HepG2 (cell line): ENCODE data around the gene SLC9A5. TPM values are rescaled to one million over a fixed set of nuclear protein-coding genes. Genes with fewer than 3 reads are reported as not detected.
A peak's percentile ranks its signal among the peaks of the same experiment; 100 is the strongest.

Source experiments
- ATAC-seq: fragments of 200-7000 bp; cut with Tn5 transposase; 3 replicates; pipeline ENCODE4 v1.9.1; 2020; ENCODE audit warnings: mild to moderate bottlenecking, moderate library complexity
- BruUV-seq: library from RNA; stranded (reverse); fragments of 400-500 nt; replicated peaks from 2 replicates; lab custom pipeline; 2021; lab: Mats Ljungman, UMichigan
- CTCF ChIA-PET: fragments of 300-600 bp; formaldehyde crosslinking; extraction: SDS; loops from one replicate; lab custom pipeline; 2021; ENCODE audit warnings: low total read pairs, inconsistent platforms, low intra/inter-chr PET ratio; lab: Yijun Ruan, JAX
- POLR2A ChIA-PET: fragments of 350-600 bp; sonication (Branson Sonifier 250); formaldehyde crosslinking; loops from one replicate; lab custom pipeline; 2020; ENCODE audit warnings: antibody characterized with exemption, inconsistent platforms; lab: Yijun Ruan, JAX
- DNase-seq: peaks from one replicate; pipeline ENCODE4 v3.0.0-alpha.2; 2015; ENCODE audit warnings: low spot score
- FAIRE-seq: peaks from 3 replicates; lab custom pipeline; 2011; peaks lifted over from hg19 to GRCh38; lab: Jason Lieb, UNC
- H2AFZ ChIP-seq: one replicate; pipeline ENCODE4 v1.6.1; 2011; ENCODE audit warnings: low read length, inconsistent platforms
- H3K27ac ChIP-seq: fragments of 300-600 bp; 3 replicates; pipeline ENCODE4 v1.8.0; 2011; ENCODE audit warnings: mixed run types, mild to moderate bottlenecking, mixed read lengths, low read length, inconsistent platforms; ENCODE audit not compliant: insufficient read depth; ENCODE audit errors: extremely low read length
- H3K27me3 ChIP-seq, 2 experiments: fragments of 200-600 bp in 1 of 2; 2 replicates in 1 of 2; 3 replicates in 1 of 2; pipeline versions ENCODE4 v1.6.0 to v1.8.0; 2011; ENCODE audit warnings: low read length in 2 of 2, mild to moderate bottlenecking in 2 of 2, moderate library complexity in 2 of 2, inconsistent platforms in 1 of 2; ENCODE audit not compliant: insufficient read depth in 2 of 2, control insufficient read depth in 1 of 2
- H3K36me3 ChIP-seq, 2 experiments: fragments of 200-600 bp in 1 of 2; replicated peaks in 1 of 2; 2 replicates in 1 of 2; 3 replicates in 1 of 2; pipeline versions ENCODE4 v1.5.1 to v1.8.0; 2011; ENCODE audit warnings: low read length in 2 of 2, inconsistent platforms in 1 of 2; ENCODE audit not compliant: insufficient read depth in 2 of 2, control insufficient read depth in 1 of 2
- H3K4me1 ChIP-seq: 2 replicates; pipeline ENCODE4 v1.5.1; 2012; ENCODE audit warnings: low read length, inconsistent platforms; ENCODE audit not compliant: insufficient read depth
- H3K4me2 ChIP-seq: 2 replicates; pipeline ENCODE4 v1.6.0; 2011; ENCODE audit warnings: low read depth, low read length, inconsistent platforms
- H3K4me3 ChIP-seq, 3 experiments: fragments of 200-600 bp in 1 of 3; sonication (generic), shearing (Covaris generic) in 1 of 3; replicated peaks in 1 of 3; 2 replicates each; pipeline ENCODE4 v1.5.1; 2011 to 2016; ENCODE audit warnings: low read length in 3 of 3, inconsistent platforms in 2 of 3, low read depth in 2 of 3, mild to moderate bottlenecking in 2 of 3, control low read depth in 1 of 3, mixed read lengths in 1 of 3; ENCODE audit not compliant: insufficient read depth in 1 of 3
- H3K79me2 ChIP-seq: one replicate; pipeline ENCODE4 v1.6.1; 2011; ENCODE audit warnings: low read length, inconsistent platforms; ENCODE audit not compliant: insufficient read depth
- H3K9ac ChIP-seq: 2 replicates; pipeline ENCODE4 v1.6.0; 2011; ENCODE audit warnings: mild to moderate bottlenecking, low read depth, low read length, inconsistent platforms; ENCODE audit not compliant: insufficient read depth
- H3K9me3 ChIP-seq: 2 replicates; pipeline ENCODE4 v1.5.1; 2012; ENCODE audit warnings: mild to moderate bottlenecking, low read length
- H4K20me1 ChIP-seq: 2 replicates; pipeline ENCODE4 v1.6.0; 2011; ENCODE audit warnings: inconsistent platforms, mild to moderate bottlenecking, low read length, moderate library complexity; ENCODE audit not compliant: insufficient read depth
- GPBP1L1 ChIP-seq: sonication (generic); formaldehyde crosslinking; IDR thresholded peaks from 2 replicates; pipeline ENCODE4 v1.5.0; 2020; ENCODE audit warnings: mild to moderate bottlenecking, missing genetic modification reagents
- HDAC2 ChIP-seq: sonication (generic); formaldehyde crosslinking; IDR thresholded peaks from 2 replicates; pipeline ENCODE4 v1.4.0; 2020; ENCODE audit warnings: missing genetic modification reagents
- HOXA9 ChIP-seq: sonication (generic); formaldehyde crosslinking; IDR thresholded peaks from 2 replicates; pipeline ENCODE4 v1.8.1; 2022; ENCODE audit warnings: missing genetic modification reagents, mild to moderate bottlenecking, moderate library complexity, borderline replicate concordance
- KDM2A ChIP-seq: sonication (generic); formaldehyde crosslinking; IDR thresholded peaks from 2 replicates; pipeline ENCODE4 v1.4.0; 2020; ENCODE audit warnings: low read depth, missing genetic modification reagents, borderline replicate concordance
- NFE2L2 ChIP-seq: fragments of 150-350 bp; IDR thresholded peaks from 2 replicates; pipeline ENCODE4 v1.6.1; 2014; ENCODE audit warnings: low read length
- REXO4 ChIP-seq: sonication (generic); formaldehyde crosslinking; IDR thresholded peaks from 2 replicates; pipeline ENCODE4 v1.8.0; 2022; ENCODE audit warnings: missing genetic modification reagents, mild to moderate bottlenecking, borderline replicate concordance
- SRY ChIP-seq: sonication (generic); formaldehyde crosslinking; IDR thresholded peaks from 2 replicates; pipeline ENCODE4 v1.8.0; 2022; ENCODE audit warnings: mild to moderate bottlenecking, missing genetic modification reagents
- TP53 ChIP-seq: sonication (generic); formaldehyde crosslinking; conservative IDR thresholded peaks from 2 replicates; pipeline ENCODE4 v1.4.0; 2020; ENCODE audit warnings: missing genetic modification reagents
- ZBTB42 ChIP-seq: sonication (generic); formaldehyde crosslinking; IDR thresholded peaks from 2 replicates; pipeline ENCODE4 v1.5.0; 2020; ENCODE audit warnings: mild to moderate bottlenecking, missing genetic modification reagents
- ZNF224 ChIP-seq: sonication (generic); formaldehyde crosslinking; IDR thresholded peaks from 2 replicates; pipeline ENCODE4 v1.5.0; 2020; ENCODE audit warnings: mild to moderate bottlenecking, missing genetic modification reagents
- ZNF318 ChIP-seq: sonication (generic); formaldehyde crosslinking; IDR thresholded peaks from 2 replicates; pipeline ENCODE4 v1.4.0; 2020; ENCODE audit warnings: mild to moderate bottlenecking, missing genetic modification reagents
- ZNF713 ChIP-seq: sonication (generic); formaldehyde crosslinking; IDR thresholded peaks from 2 replicates; pipeline ENCODE4 v1.4.0; 2020; ENCODE audit warnings: mild to moderate bottlenecking, missing genetic modification reagents
- ZNF766 ChIP-seq: sonication (generic); formaldehyde crosslinking; IDR thresholded peaks from 2 replicates; pipeline ENCODE4 v1.5.0; 2020; ENCODE audit warnings: missing genetic modification reagents, borderline replicate concordance
- WGBS: methylation state at CpG from one replicate; pipeline ENCODE4 v1.1.6; 2017; ENCODE audit warnings: low lambda C conversion rate; 5-methylcytosine and 5-hydroxymethylcytosine counted together
- in situ Hi-C: cut with HindIII; loops from 2 replicates; pipeline ENCODE4 v1.10.0; 2017; ENCODE audit warnings: low pct_unique_long_range_greater_than_20kb; ENCODE audit not compliant: extremely low pct_ligation_motif_present
- intact Hi-C: fragments of 100-400 bp; cut with micrococcal nuclease; formaldehyde crosslinking; loops from one replicate; pipeline ENCODE4 v1.10.0; 2022; ENCODE audit not compliant: unreplicated experiment
- polyA plus RNA-seq, 8 experiments: library from polyadenylated mRNA; depleted of rRNA in 3 of 8; stranded (reverse) in 7 of 8; unstranded in 1 of 8; fragments of >200 nt; fragmentation: Illumina TruSeq in 4 of 8; extraction: Trizol in 4 of 8; gene quantifications; 2 replicates each; pipeline versions ENCODE4 v1.2.1 to v1.2.3, GENCODE V29; 2011 to 2016; ENCODE audit warnings: low read depth in 4 of 8, missing spikeins in 1 of 8, mixed read lengths in 1 of 8; ENCODE audit not compliant: insufficient read depth in 1 of 8
- total RNA-seq, 5 experiments: library from RNA; depleted of rRNA; stranded (reverse); fragments of >200 nt; fragmentation: Illumina TruSeq; extraction: Trizol; gene quantifications; 2 replicates each; pipeline ENCODE4 v1.2.3, GENCODE V29; 2016; ENCODE audit warnings: low read depth in 1 of 5

The SLC9A5 gene
- total and polyA plus RNA-seq, 2 of the 13 experiments (the other 11 are each of a cell fraction or from before 2014, with no cell fraction given), result 0.58 to 1.4 TPM

- ChIA-PET CTCF (no interaction called here), POLR2A (interaction anchor here (0.5 to 6.1 kb wide), 22 partner anchors 10 to 293 kb away, joined by 3 to 71 read pairs (median 5); partner anchors contain the start of genes ATP6V0D1, HSD11B2, NOL3 and PLEKHG4)
- no TSS peak for BruUV-seq
- no peaks in the 10 kb centered on the region for H3K79me2 ChIP-seq
- peak within 1 kb of the TSS; percentile 69 for H3K9ac ChIP-seq
- ATAC-seq, result peak; percentile 68
- no peak within 1 kb of the TSS for H2AFZ ChIP-seq
- in situ Hi-C loops (no loop called here), intact Hi-C loops (loop anchor here (1.0 to 2.0 kb wide), 2 partner anchors 20 to 55 kb away; partner anchors contain the start of genes E2F4 and TMEM208)
- FAIRE-seq, result peak; percentile 74
- no peaks in the 10 kb centered on the region for H4K20me1 ChIP-seq
- peaks cover 0 to 2% of the 10 kb centered on the region in 2 experiments; a peak in 1 of 5 replicates for H3K36me3 ChIP-seq
- peak within 1 kb of the TSS; percentile 63 to 85 (median 82) for H3K4me3 ChIP-seq
- peak; percentile 83 for DNase-seq
- under 1% methylated on average over 43 of the region's 60 CpGs for WGBS
- peak within 1 kb of the TSS; percentile 97 for H3K4me2 ChIP-seq
- H3K9me3 ChIP-seq, result no peaks in the 10 kb centered on the region
- H3K27me3 ChIP-seq, result peaks cover 0 to 22% of the 10 kb centered on the region in 2 experiments; a peak in 3 of 5 replicates
- peak within 1 kb of the TSS; percentile 73 for H3K27ac ChIP-seq
- H3K4me1 ChIP-seq, result peaks cover 54% of the 10 kb centered on the region
- TF ChIP-seq REXO4 (CRISPR knock-in tag), result peak; percentile 16; the same call in 1 of the 2 replicates
- no peak; the same call in 1 of the 2 replicates for TF ChIP-seq ZNF766 (CRISPR knock-in tag)
- 0 out of 2 replicates have a peak, but pooled peaks have one; percentile 15 for TF ChIP-seq TP53 (CRISPR knock-in tag)
- no peak for TF ChIP-seq ZNF713 (CRISPR knock-in tag)
- 0 out of 2 replicates have a peak, but pooled peaks have one; percentile 73 for TF ChIP-seq SRY (CRISPR knock-in tag)
- TF ChIP-seq KDM2A, result peak; percentile 94
- TF ChIP-seq HDAC2 (CRISPR knock-in tag), result 0 out of 2 replicates have a peak, but pooled peaks have one; percentile 53
- TF ChIP-seq HOXA9 (CRISPR knock-in tag), result no peak
- no peak for TF ChIP-seq NFE2L2
- peak; percentile 81; the same call in 1 of the 2 replicates for TF ChIP-seq ZNF224 (CRISPR knock-in tag)
- no peak for TF ChIP-seq ZNF318 (CRISPR knock-in tag)
- TF ChIP-seq GPBP1L1, result no peak
- 0 out of 2 replicates have a peak, but pooled peaks have one; percentile 16 for TF ChIP-seq ZBTB42 (CRISPR knock-in tag)
These were observed 1.3 kb upstream of the SLC9A5 start, which contains the start of gene FHOD1 for GRCh38 chr16:67247192-67248072. FHOD1 (minus strand) TSS chr16:67247481; CDS start chr16:67247410, 71 bp downstream.
